Vagina (tissue), 2 donors: ENCODE results near the gene LIPT2. TPM values are rescaled to one million over a fixed set of nuclear protein-coding genes. Genes with fewer than 3 reads are reported as not detected.
"Not testable (repeated sequence)": the region's sequence is repeated elsewhere in the genome, so short reads cannot be mapped to it uniquely, and the experiment has no call there.

Experiments used
- DNase-seq, 2 donors: peaks; one replicate each; pipeline ENCODE4 v3.0.0-alpha.2; 2017; ENCODE audit errors: extremely low spot score in 2 of 2
- H3K27ac ChIP-seq: fragments of 200-600 bp; sonication (generic); one replicate; pipeline ENCODE4 v1.5.1; 2019
- H3K27me3 ChIP-seq: fragments of 200-600 bp; sonication (generic); one replicate; pipeline ENCODE4 v1.5.1; 2019
- H3K36me3 ChIP-seq, 2 donors: fragments of 200-600 bp; sonication (generic); one replicate each; pipeline ENCODE4 v1.5.1; 2017 to 2019
- H3K4me1 ChIP-seq: fragments of 200-600 bp; sonication (generic); one replicate; pipeline ENCODE4 v1.5.1; 2019
- H3K4me3 ChIP-seq, 2 donors: fragments of 200-600 bp; sonication (generic); 1 replicate in 1 of 2; 2 replicates in 1 of 2; pipeline ENCODE4 v1.5.1; 2016 to 2019
- H3K9me3 ChIP-seq: fragments of 200-600 bp; sonication (generic); one replicate; pipeline ENCODE4 v1.5.1; 2019
- CTCF ChIP-seq, 3 experiments: fragments of 450-650 bp in 2 of 3; fragments of 200-600 bp in 1 of 3; sonication (generic) in 1 of 3; IDR thresholded peaks; one replicate each; pipeline ENCODE4 v1.5.1; 2017 to 2019; ENCODE audit warnings: antibody characterized with exemption in 3 of 3, mild to moderate bottlenecking in 2 of 3, moderate library complexity in 2 of 3
- POLR2A ChIP-seq, 2 donors: fragments of 450-650 bp; IDR thresholded peaks; one replicate each; pipeline ENCODE4 v1.6.1; 2017; ENCODE audit warnings: antibody characterized with exemption in 2 of 2, mild to moderate bottlenecking in 2 of 2, moderate library complexity in 2 of 2
- POLR2AphosphoS5 ChIP-seq, 2 donors: sonication (generic); formaldehyde crosslinking; IDR thresholded peaks; one replicate each; pipeline ENCODE4 v1.9.0; 2017; ENCODE audit warnings: antibody characterized with exemption in 2 of 2, mild to moderate bottlenecking in 2 of 2, low read depth in 1 of 2; ENCODE audit not compliant: insufficient read depth in 1 of 2
- intact Hi-C: fragments of 100-400 bp; cut with DNase I; formaldehyde crosslinking; loops from one replicate; pipeline ENCODE4 v1.15.1; 2023
- total RNA-seq: library from RNA; depleted of rRNA; stranded (reverse); fragments of >200 nt; gene quantifications from one replicate; pipeline ENCODE4 v1.2.3, GENCODE V29; 2016

LIPT2 gene
- total RNA-seq, 1 donor from 2014 or later = 3.9 TPM

GRCh38 chr11:74535371-74536160 is 42.0 kb upstream of the LIPT2 start:
- intact Hi-C loops = no loop called here
- Histone ChIP-seq H3K36me3 (no peaks in the 10 kb centered on the region), H3K4me1 (peaks cover 10% of the 10 kb centered on the region), H3K27me3 (no peaks in the 10 kb centered on the region), H3K9me3 (no peaks in the 10 kb centered on the region), H3K4me3 (no peak overlapping the region), H3K27ac (peak overlapping the region; percentile 27)
- no peak for TF ChIP-seq POLR2A (IDR thresholded peaks at IDR 0.05)
- no peak for TF ChIP-seq CTCF (IDR thresholded peaks at IDR 0.05)
- TF ChIP-seq POLR2AphosphoS5 (IDR thresholded peaks at IDR 0.05; ENCODE audit: insufficient read depth in 1 of 2, low read depth in 1 of 2) = no peak
- DNase-seq = no peak

GRCh38 chr11:74534946-74535275 is 41.4 kb upstream of the LIPT2 start:
- H3K27me3 ChIP-seq, H3K36me3 ChIP-seq, intact Hi-C loops, H3K4me3 ChIP-seq, H3K4me1 ChIP-seq, DNase-seq, H3K9me3 ChIP-seq: not testable (repeated sequence)
- peak overlapping the region; percentile 27 for H3K27ac ChIP-seq

- Histone ChIP-seq H3K4me3 (no peak overlapping the region), H3K36me3 (no peaks in the 10 kb centered on the region), H3K9me3 (no peaks in the 10 kb centered on the region), H3K27me3 (no peaks in the 10 kb centered on the region), H3K27ac (peak overlapping the region; percentile 27), H3K4me1 (peaks cover 10% of the 10 kb centered on the region)
- intact Hi-C loops = no loop called here
- DNase-seq = no peak
- TF ChIP-seq POLR2A (IDR thresholded peaks at IDR 0.05) (no peak), POLR2AphosphoS5 (IDR thresholded peaks at IDR 0.05; ENCODE audit: insufficient read depth in 1 of 2, low read depth in 1 of 2) (no peak), CTCF (IDR thresholded peaks at IDR 0.05) (no peak)
Measured at GRCh38 chr11:74534216-74534945, 40.9 kb upstream of the LIPT2 start.

GRCh38 chr11:74533421-74533820 is 39.9 kb upstream of the LIPT2 start:
- TF ChIP-seq CTCF (IDR thresholded peaks at IDR 0.05) = no peak
- TF ChIP-seq POLR2AphosphoS5 (IDR thresholded peaks at IDR 0.05; ENCODE audit: insufficient read depth in 1 of 2, low read depth in 1 of 2) = no peak
- no peak for TF ChIP-seq POLR2A (IDR thresholded peaks at IDR 0.05)
- intact Hi-C loops = no loop called here
- Histone ChIP-seq H3K36me3 (no peaks in the 10 kb centered on the region), H3K4me3 (no peak overlapping the region), H3K27ac (no peak overlapping the region), H3K9me3 (no peaks in the 10 kb centered on the region), H3K4me1 (peaks cover 10% of the 10 kb centered on the region), H3K27me3 (no peaks in the 10 kb centered on the region)
- no peak for DNase-seq

- H3K27ac ChIP-seq = no peak overlapping the region
- no peak for DNase-seq
- H3K9me3 ChIP-seq = no peaks in the 10 kb centered on the region
- intact Hi-C loops = no loop called here
- peaks cover 10% of the 10 kb centered on the region for H3K4me1 ChIP-seq
- H3K36me3 ChIP-seq = no peaks in the 10 kb centered on the region
- no peak overlapping the region for H3K4me3 ChIP-seq
- TF ChIP-seq POLR2AphosphoS5 (IDR thresholded peaks at IDR 0.05; ENCODE audit: insufficient read depth in 1 of 2, low read depth in 1 of 2) = peak in 1 of 2 donors; percentile 73
- no peak for TF ChIP-seq CTCF (IDR thresholded peaks at IDR 0.05)
- H3K27me3 ChIP-seq = no peaks in the 10 kb centered on the region
Measured at GRCh38 chr11:74532501-74533246, 39.1 kb upstream of the LIPT2 start.
